NCI-H69 (cell line): ENCODE results near the gene RCAN2.
"Not testable (repeated sequence)": the region's sequence is repeated elsewhere in the genome, so short reads cannot be mapped to it uniquely, and the experiment has no call there.

Experiments used
- DNase-seq: peaks from one replicate; lab custom pipeline; 2025; lab: John Stamatoyannopoulos, UW

RCAN2 gene

GRCh38 chr6:46387728-46388127, 103.5 kb downstream of the RCAN2 start:
- DNase-seq, result not testable (repeated sequence)

GRCh38 chr6:46381579-46381978, 109.7 kb downstream of the RCAN2 start:
- peak; percentile 62 for DNase-seq

GRCh38 chr6:46381057-46381456, 110.2 kb downstream of the RCAN2 start:
- DNase-seq, result peak; percentile 95

GRCh38 chr6:46380152-46380807, 111.0 kb downstream of the RCAN2 start:
- DNase-seq, result peak; percentile 97

GRCh38 chr6:46378882-46379416, 112.3 kb downstream of the RCAN2 start:
- DNase-seq, result peak; percentile 78

GRCh38 chr6:46378161-46378881, 112.9 kb downstream of the RCAN2 start:
- peak; percentile 41 for DNase-seq

GRCh38 chr6:46377209-46377608, 114.0 kb downstream of the RCAN2 start:
- no peak for DNase-seq

- DNase-seq, result no peak
Observed at GRCh38 chr6:46376562-46377061, 114.6 kb downstream of the RCAN2 start.

- DNase-seq, result no peak
Observed at GRCh38 chr6:46370622-46371021, 120.6 kb downstream of the RCAN2 start.

GRCh38 chr6:46368169-46368536, 123.1 kb downstream of the RCAN2 start:
- peak; percentile 93 for DNase-seq

- peak; percentile 83 for DNase-seq
Observed at GRCh38 chr6:46367354-46368168, 123.7 kb downstream of the RCAN2 start.

GRCh38 chr6:46366190-46366900, 124.9 kb downstream of the RCAN2 start:
- DNase-seq, result no peak

GRCh38 chr6:46357591-46357990, 133.7 kb downstream of the RCAN2 start:
- no peak for DNase-seq

GRCh38 chr6:46356543-46356942, 134.7 kb downstream of the RCAN2 start:
- no peak for DNase-seq

GRCh38 chr6:46353528-46353927, 137.7 kb downstream of the RCAN2 start:
- no peak for DNase-seq

- peak; percentile 13 for DNase-seq
Observed at GRCh38 chr6:46352541-46353268, 138.5 kb downstream of the RCAN2 start.

GRCh38 chr6:46350714-46351113, 140.5 kb downstream of the RCAN2 start:
- no peak for DNase-seq

- no peak for DNase-seq
Observed at GRCh38 chr6:46347669-46348068, 143.6 kb downstream of the RCAN2 start.

- no peak for DNase-seq
Observed at GRCh38 chr6:46340246-46340645, 151.0 kb downstream of the RCAN2 start.

- DNase-seq, result no peak
Observed at GRCh38 chr6:46338131-46338530, 153.1 kb downstream of the RCAN2 start.

GRCh38 chr6:46334442-46334841, 156.8 kb downstream of the RCAN2 start:
- DNase-seq, result no peak
